Kidney (tissue), 14 donors: ENCODE results near the gene OSBPL9. TPM values are rescaled to one million over a fixed set of nuclear protein-coding genes. Genes with fewer than 3 reads are reported as not detected.

Experiments used
- DNase-seq, 5 donors: peaks; one replicate each; pipeline ENCODE4 v3.0.0-alpha.2; 2013 to 2020
- FAIRE-seq: peaks from 2 replicates; lab custom pipeline; 2012; peaks lifted over from hg19 to GRCh38; lab: Jason Lieb, UNC
- H3K27ac ChIP-seq, 2 donors: one replicate each; pipeline ENCODE4 v1.7.0; 2013; ENCODE audit warnings: low read depth in 2 of 2, low read length in 2 of 2, inconsistent platforms in 1 of 2
- H3K27me3 ChIP-seq: one replicate; pipeline ENCODE4 v1.7.1; 2013; ENCODE audit warnings: low read length, inconsistent platforms; ENCODE audit not compliant: control insufficient read depth, insufficient read depth
- H3K36me3 ChIP-seq, 3 donors: one replicate each; pipeline versions ENCODE4 v1.7.0 to v1.7.1; 2013; ENCODE audit warnings: low read length in 3 of 3, control low read depth in 1 of 3, inconsistent platforms in 1 of 3; ENCODE audit not compliant: insufficient read depth in 3 of 3, control insufficient read depth in 2 of 3
- H3K4me1 ChIP-seq, 3 donors: one replicate each; pipeline versions ENCODE4 v1.7.0 to v1.7.1; 2013; ENCODE audit warnings: low read length in 3 of 3, inconsistent platforms in 1 of 3, low read depth in 1 of 3; ENCODE audit not compliant: control insufficient read depth in 2 of 3, insufficient read depth in 2 of 3
- H3K4me3 ChIP-seq, 3 donors: one replicate each; pipeline versions ENCODE4 v1.7.0 to v1.8.1; 2013; ENCODE audit warnings: low read length in 3 of 3, control low read depth in 1 of 3, inconsistent platforms in 1 of 3
- H3K9ac ChIP-seq, 3 donors: one replicate each; pipeline versions ENCODE4 v1.7.0 to v1.7.1; 2013; ENCODE audit warnings: low read length in 3 of 3, control low read depth in 1 of 3, inconsistent platforms in 1 of 3
- H3K9me3 ChIP-seq, 3 donors: one replicate each; pipeline versions ENCODE4 v1.7.0 to v1.7.1; 2013; ENCODE audit warnings: low read length in 3 of 3, control low read depth in 1 of 3, inconsistent platforms in 1 of 3; ENCODE audit not compliant: control insufficient read depth in 2 of 3, insufficient read depth in 1 of 3
- CTCF ChIP-seq: IDR thresholded peaks from 3 replicates; pipeline ENCODE4 v1.5.1; 2012; ENCODE audit warnings: mild to moderate bottlenecking, moderate library complexity, borderline replicate concordance; ENCODE audit not compliant: insufficient read depth; ENCODE audit errors: extremely low read depth
- intact Hi-C: fragments of 100-400 bp; cut with DNase I; formaldehyde crosslinking; loops from one replicate; pipeline ENCODE4 v1.11.1; 2022
- polyA plus RNA-seq: library from polyadenylated mRNA; stranded (reverse); fragments of 350-450 nt; fragmentation: Illumina TruSeq; extraction: RNeasy Lipid Tissue Mini Kit (QIAGEN cat#74804); gene quantifications from one replicate; pipeline ENCODE4 v1.2.3, GENCODE V29; 2014; ENCODE audit warnings: low read depth, low replicate concordance; ENCODE audit not compliant: insufficient read depth
- total RNA-seq: library from RNA; stranded (reverse); fragmentation: NEBNext Ultra II Directional; extraction: Animal tissue kit (Norgen Biotek cat#: 25700); gene quantifications from one replicate; pipeline ENCODE4 v1.2.1, GENCODE V29; 2021
- donor health status: control.
- donor health status: control.
- donor health status: control.
- donor health status: control.
- donor health status: control.
- donor health status: DM: yes; HTN: yes; CAD: no.
- donor health status: Normal renal cell carcinoma (clear cell type).

The OSBPL9 gene
- total and polyA plus RNA-seq, 2 donors from 2014 or later, result 73.2 to 76.6 TPM

- intact Hi-C loops, result no loop called here
- FAIRE-seq, result no peak
- no peak overlapping the region for H3K4me3 ChIP-seq
Observed at GRCh38 chr1:51651552-51651942, 34.7 kb downstream of the OSBPL9 start.

GRCh38 chr1:51652599-51652998 lies 35.7 kb downstream of the OSBPL9 start:
- H3K4me3 ChIP-seq, result no peak overlapping the region
- H3K36me3 ChIP-seq, result peaks cover 0 to 3% (median 0%) of the 10 kb centered on the region in 3 donors
- H3K4me1 ChIP-seq, result peaks cover 5 to 15% (median 6%) of the 10 kb centered on the region in 3 donors
- no peaks in the 10 kb centered on the region for H3K27me3 ChIP-seq
- H3K27ac ChIP-seq, result no peak overlapping the region
- TF ChIP-seq CTCF, result no peak
- H3K9me3 ChIP-seq, result no peaks in the 10 kb centered on the region
- DNase-seq, result no peak
- FAIRE-seq, result no peak
- no peak overlapping the region for H3K9ac ChIP-seq
- intact Hi-C loops, result no loop called here

More at GRCh38 chr1:51651552-51651942, 34.7 kb downstream of the OSBPL9 start:
- no peaks in the 10 kb centered on the region for H3K9me3 ChIP-seq
- no peak for TF ChIP-seq CTCF
- H3K4me1 ChIP-seq, result peaks cover 5 to 15% (median 6%) of the 10 kb centered on the region in 3 donors
- H3K9ac ChIP-seq, result no peak overlapping the region
- no peaks in the 10 kb centered on the region for H3K27me3 ChIP-seq
- H3K27ac ChIP-seq, result no peak overlapping the region
- H3K36me3 ChIP-seq, result peaks cover 0 to 3% (median 0%) of the 10 kb centered on the region in 3 donors
- DNase-seq, result no peak

- Histone ChIP-seq H3K4me1 (peaks cover 3 to 12% (median 6%) of the 10 kb centered on the region in 3 donors), H3K27me3 (no peaks in the 10 kb centered on the region), H3K36me3 (peaks cover 0 to 3% (median 0%) of the 10 kb centered on the region in 3 donors), H3K9me3 (no peaks in the 10 kb centered on the region), H3K9ac (peak overlapping the region in 1 of 3 donors; percentile 30), H3K4me3 (no peak overlapping the region), H3K27ac (no peak overlapping the region)
- DNase-seq (no peak), FAIRE-seq (peak; percentile 13)
- intact Hi-C loops, result no loop called here
- no peak for TF ChIP-seq CTCF
Observed at GRCh38 chr1:51653127-51653526, 36.2 kb downstream of the OSBPL9 start.

GRCh38 chr1:51654000-51654399 lies 37.1 kb downstream of the OSBPL9 start:
- intact Hi-C loops, result no loop called here
- no peak for TF ChIP-seq CTCF
- Histone ChIP-seq H3K4me3 (no peak overlapping the region), H3K36me3 (peaks cover 0 to 3% (median 0%) of the 10 kb centered on the region in 3 donors), H3K9ac (no peak overlapping the region), H3K9me3 (no peaks in the 10 kb centered on the region), H3K27me3 (no peaks in the 10 kb centered on the region), H3K4me1 (peaks cover 2 to 12% (median 6%) of the 10 kb centered on the region in 3 donors), H3K27ac (no peak overlapping the region)
- DNase-seq (no peak), FAIRE-seq (no peak)
